Liver (tissue), 10 donors: ENCODE results near the gene POTED. TPM values are rescaled to one million over a fixed set of nuclear protein-coding genes. Genes with fewer than 3 reads are reported as not detected.
"Not testable (repeated sequence)": the region's sequence is repeated elsewhere in the genome, so short reads cannot be mapped to it uniquely, and the experiment has no call there.

Experiments
- DNase-seq: peaks from one replicate; pipeline ENCODE4 v3.0.0-alpha.2; 2017; ENCODE audit warnings: low spot score
- H3K27ac ChIP-seq, 2 donors: one replicate each; pipeline ENCODE4 v1.7.0; 2013; ENCODE audit warnings: inconsistent platforms in 2 of 2, low read length in 2 of 2, control low read depth in 1 of 2, low read depth in 1 of 2, mild to moderate bottlenecking in 1 of 2
- H3K27me3 ChIP-seq, 4 donors: one replicate each; pipeline versions ENCODE4 v1.6.1 to v1.7.0; 2013; ENCODE audit warnings: low read length in 3 of 4, inconsistent platforms in 1 of 4, mild to moderate bottlenecking in 1 of 4, moderate library complexity in 1 of 4; ENCODE audit not compliant: control insufficient read depth in 4 of 4, insufficient read depth in 4 of 4
- H3K36me3 ChIP-seq, 4 donors: one replicate each; pipeline versions ENCODE4 v1.6.1 to v1.7.0; 2013; ENCODE audit warnings: low read length in 3 of 4, mild to moderate bottlenecking in 3 of 4, low read depth in 1 of 4, moderate library complexity in 1 of 4; ENCODE audit not compliant: control insufficient read depth in 4 of 4, insufficient read depth in 3 of 4
- H3K4me1 ChIP-seq, 4 donors: one replicate each; pipeline versions ENCODE4 v1.6.1 to v1.7.0; 2013; ENCODE audit warnings: low read length in 3 of 4, mild to moderate bottlenecking in 3 of 4, moderate library complexity in 1 of 4; ENCODE audit not compliant: control insufficient read depth in 4 of 4, insufficient read depth in 4 of 4
- H3K4me3 ChIP-seq, 3 donors: one replicate each; pipeline versions ENCODE4 v1.6.1 to v1.7.0; 2013; ENCODE audit warnings: low read length in 3 of 3, control low read depth in 1 of 3, low read depth in 1 of 3, mild to moderate bottlenecking in 1 of 3
- H3K9ac ChIP-seq, 2 donors: one replicate each; pipeline ENCODE4 v1.7.0; 2013; ENCODE audit warnings: low read length in 2 of 2, mild to moderate bottlenecking in 2 of 2, moderate library complexity in 2 of 2, control low read depth in 1 of 2, low read depth in 1 of 2
- H3K9me3 ChIP-seq, 4 donors: one replicate each; pipeline versions ENCODE4 v1.6.1 to v1.7.0; 2013; ENCODE audit warnings: low read length in 3 of 4; ENCODE audit not compliant: control insufficient read depth in 4 of 4
- HNF4A ChIP-seq, 2 donors: conservative IDR thresholded peaks; 2 replicates each; pipeline ENCODE4 v1.6.1; 2016; ENCODE audit warnings: antibody characterized with exemption in 2 of 2, mild to moderate bottlenecking in 2 of 2
- WGBS: extraction: QIAGEN DNeasy Blood & Tissue Kit; methylation state at CpG from one replicate; pipeline ENCODE4 v1.1.7; 2013; 5-methylcytosine and 5-hydroxymethylcytosine counted together
- polyA plus RNA-seq, 2 donors: library from polyadenylated mRNA; stranded (reverse) in 1 of 2; unstranded in 1 of 2; fragments of 200-250 nt in 1 of 2; fragments of >200 nt in 1 of 2; fragmentation: Nextera tagmentation in 1 of 2; extraction: Ambion mirVana in 1 of 2; gene quantifications; one replicate each; pipeline versions ENCODE4 v1.2.1 to v1.2.3, GENCODE V29; 2013 to 2015
- small RNA-seq: library from RNA; depleted of rRNA; stranded (forward); fragments of <200 nt; gene quantifications from one replicate; pipeline ENCODE3, GENCODE V24; 2014
- total RNA-seq, 2 donors: library from RNA; depleted of rRNA; stranded (reverse); fragments of >200 nt; gene quantifications; one replicate each; pipeline ENCODE4 v1.2.3, GENCODE V29; 2014
- donor health status: healthy.
- donor health status: healthy.
- donor health status: healthy.
- donor health status: healthy.
- donor health status: healthy.

Gene POTED
- total RNA-seq (not detected), polyA plus RNA-seq (not detected)

- DNase-seq, H3K27ac ChIP-seq, H3K9me3 ChIP-seq, H3K4me1 ChIP-seq, H3K36me3 ChIP-seq, H3K4me3 ChIP-seq, H3K27me3 ChIP-seq, H3K9ac ChIP-seq: not testable (repeated sequence)
- WGBS, result no CpG with 5 or more reads among the region's 42 CpGs
Measured at GRCh38 chr21:13609477-13609876, at the start of gene POTED. POTED (plus strand) TSS chr21:13609777; CDS start chr21:13610229, 452 bp downstream.

GRCh38 chr21:13650101-13650500 is 40.5 kb downstream of the POTED start:
- not testable (repeated sequence) for H3K9ac ChIP-seq, H3K4me3 ChIP-seq, H3K9me3 ChIP-seq, DNase-seq, H3K4me1 ChIP-seq, H3K36me3 ChIP-seq, H3K27me3 ChIP-seq, H3K27ac ChIP-seq
- peak; percentile 14 to 27 for TF ChIP-seq HNF4A (conservative IDR thresholded peaks at IDR 0.05)
- 37% methylated on average over 3 of the region's 5 CpGs for WGBS

- H3K4me3 ChIP-seq, H3K9me3 ChIP-seq, H3K4me1 ChIP-seq, H3K9ac ChIP-seq, H3K27me3 ChIP-seq, H3K27ac ChIP-seq, DNase-seq, H3K36me3 ChIP-seq: not testable (repeated sequence)
- 89% methylated on average over 6 of the region's 6 CpGs for WGBS
Measured at GRCh38 chr21:13651746-13652145, 42.2 kb downstream of the POTED start.

Small RNAs within 50 kb of the gene (small RNA-seq; reads per million reads assigned to genes)
- gene AL050303.3, result not detected
- not detected for gene MIR3118-1
- gene RNU6-286P, result not detected
